AG10803 (cell line): Measurements from ENCODE around the gene LAMA3.

Experiments used
- DNase-seq: peaks from one replicate; pipeline ENCODE4 v3.0.0; 2010; ENCODE audit warnings: low read depth
- H3K4me3 ChIP-seq: 2 replicates; pipeline ENCODE4 v1.5.1; 2011; ENCODE audit warnings: mild to moderate bottlenecking, low read length, control low read depth
- TF ChIP-seq, protein P1 (sequence below): conservative IDR thresholded peaks from 2 replicates; pipeline ENCODE4 v1.5.1; 2011; ENCODE audit warnings: mild to moderate bottlenecking, low read length, control low read depth, inconsistent platforms

LAMA3 gene

DNA sequence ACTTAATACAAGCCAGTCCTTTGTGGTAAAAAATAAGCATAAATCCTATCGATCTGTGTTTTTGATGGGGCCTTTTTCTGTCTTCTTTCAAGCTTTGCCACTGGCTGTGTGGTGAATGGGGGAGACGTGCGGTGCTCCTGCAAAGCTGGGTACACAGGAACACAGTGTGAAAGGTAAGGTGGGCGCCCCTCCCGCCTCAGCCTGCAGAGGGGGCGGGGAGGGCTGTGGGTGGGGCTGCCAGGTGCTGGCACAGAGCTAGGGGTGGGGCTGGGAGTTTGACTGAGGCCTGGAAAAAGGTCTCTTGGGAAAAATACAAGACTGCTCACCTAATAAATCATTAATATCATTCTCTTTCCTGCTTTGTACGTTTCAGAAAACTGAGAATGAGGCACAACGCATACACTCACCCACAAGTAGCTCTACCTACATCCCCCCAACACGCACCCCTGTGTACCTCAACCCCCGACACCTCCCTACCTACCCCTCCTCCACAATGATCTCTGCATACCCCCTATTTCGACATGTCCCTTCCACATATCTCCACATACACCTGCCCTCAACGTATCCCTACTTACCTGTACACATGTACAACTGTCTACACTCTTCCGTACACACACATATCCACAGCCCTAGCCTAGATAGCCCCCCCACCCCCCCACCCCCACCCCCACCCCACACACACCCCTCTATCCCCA is 195.6 kb downstream of the LAMA3 start:
- DNase-seq, result no peak
- TF ChIP-seq, protein P1, sequence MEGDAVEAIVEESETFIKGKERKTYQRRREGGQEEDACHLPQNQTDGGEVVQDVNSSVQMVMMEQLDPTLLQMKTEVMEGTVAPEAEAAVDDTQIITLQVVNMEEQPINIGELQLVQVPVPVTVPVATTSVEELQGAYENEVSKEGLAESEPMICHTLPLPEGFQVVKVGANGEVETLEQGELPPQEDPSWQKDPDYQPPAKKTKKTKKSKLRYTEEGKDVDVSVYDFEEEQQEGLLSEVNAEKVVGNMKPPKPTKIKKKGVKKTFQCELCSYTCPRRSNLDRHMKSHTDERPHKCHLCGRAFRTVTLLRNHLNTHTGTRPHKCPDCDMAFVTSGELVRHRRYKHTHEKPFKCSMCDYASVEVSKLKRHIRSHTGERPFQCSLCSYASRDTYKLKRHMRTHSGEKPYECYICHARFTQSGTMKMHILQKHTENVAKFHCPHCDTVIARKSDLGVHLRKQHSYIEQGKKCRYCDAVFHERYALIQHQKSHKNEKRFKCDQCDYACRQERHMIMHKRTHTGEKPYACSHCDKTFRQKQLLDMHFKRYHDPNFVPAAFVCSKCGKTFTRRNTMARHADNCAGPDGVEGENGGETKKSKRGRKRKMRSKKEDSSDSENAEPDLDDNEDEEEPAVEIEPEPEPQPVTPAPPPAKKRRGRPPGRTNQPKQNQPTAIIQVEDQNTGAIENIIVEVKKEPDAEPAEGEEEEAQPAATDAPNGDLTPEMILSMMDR, result no peak
- H3K4me3 ChIP-seq, result no peak overlapping the region

DNA sequence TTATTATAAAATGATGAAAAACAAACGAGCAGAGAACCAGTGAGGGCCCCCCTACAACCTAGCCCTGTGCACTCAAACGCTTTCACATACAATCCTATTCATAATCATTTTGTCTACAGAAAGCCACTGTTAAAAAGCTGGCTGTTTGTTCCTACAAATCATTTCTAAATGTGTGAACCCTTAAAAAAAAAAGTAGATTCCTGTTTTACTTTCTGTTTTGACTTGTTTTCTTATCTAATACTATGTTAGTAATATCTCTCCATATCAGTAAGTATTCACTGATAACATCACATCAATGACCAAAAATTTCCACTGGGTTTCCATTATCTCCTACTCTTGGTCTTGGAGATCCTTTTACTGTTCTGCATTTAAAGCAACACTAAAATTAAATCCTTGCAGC is 196.5 kb downstream of the LAMA3 start:
- no peak overlapping the region for H3K4me3 ChIP-seq
- TF ChIP-seq, protein P1, result no peak
- no peak for DNase-seq

DNA sequence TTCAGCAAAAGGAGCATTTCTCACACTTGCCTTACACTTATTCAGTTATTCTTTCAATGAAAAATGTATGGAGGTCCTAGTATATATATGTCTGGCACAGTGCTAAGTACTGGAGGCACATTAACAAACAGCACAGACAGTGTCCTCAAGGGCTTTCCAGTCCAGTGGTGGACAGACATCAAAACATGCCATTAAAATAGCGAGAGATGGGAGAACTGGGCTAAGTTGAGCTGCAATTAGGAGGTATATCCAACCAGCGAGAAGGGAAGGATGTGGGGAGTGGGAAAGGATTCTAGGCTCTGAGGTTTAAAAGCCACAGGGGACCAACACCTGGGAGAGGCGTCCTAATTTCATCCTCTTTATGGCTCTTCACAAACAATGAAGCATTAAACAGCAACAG is 197.8 kb downstream of the LAMA3 start:
- TF ChIP-seq, protein P1, result no peak
- peak; percentile 12 for DNase-seq
- H3K4me3 ChIP-seq, result no peak overlapping the region

DNA sequence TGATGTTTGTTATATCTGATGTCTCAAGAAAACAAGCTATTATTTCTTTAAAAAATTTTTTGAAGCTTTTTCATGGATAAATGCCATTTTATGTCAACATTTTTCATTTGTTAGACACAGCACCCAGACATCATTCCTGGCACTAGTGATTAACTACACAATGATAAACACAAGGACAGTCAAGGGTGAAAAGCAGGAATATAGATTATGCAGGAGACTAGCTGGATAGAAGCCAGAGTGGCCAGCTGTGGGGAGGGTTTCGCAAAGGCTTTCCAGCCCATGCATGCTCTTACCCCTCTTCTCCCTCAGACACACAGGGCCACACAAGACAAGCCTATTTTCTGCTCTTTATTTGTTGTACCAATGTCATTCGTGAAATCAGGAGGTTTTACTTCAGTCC is 198.2 kb downstream of the LAMA3 start:
- no peak overlapping the region for H3K4me3 ChIP-seq
- TF ChIP-seq, protein P1, result no peak
- peak; percentile 60 for DNase-seq

DNA sequence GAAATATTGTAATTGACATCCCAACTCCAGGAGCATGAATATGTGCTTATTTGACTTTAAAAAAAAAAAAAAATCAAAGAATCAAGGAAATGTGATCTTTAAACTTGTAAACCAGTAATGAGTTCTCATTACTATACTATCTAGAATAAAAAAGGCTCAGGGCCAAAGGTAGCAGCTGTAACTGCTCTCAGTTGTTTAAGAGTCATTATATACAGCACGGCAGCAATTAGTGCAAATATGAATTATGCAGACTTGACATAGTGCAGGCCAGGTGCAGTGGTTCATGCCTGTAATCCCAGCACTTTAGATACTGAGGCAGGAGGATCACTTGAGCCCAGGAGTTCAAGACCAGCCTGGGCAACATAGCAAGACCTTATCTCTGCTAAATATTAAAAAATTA is 199.6 kb downstream of the LAMA3 start:
- no peak overlapping the region for H3K4me3 ChIP-seq
- TF ChIP-seq, protein P1, result no peak
- DNase-seq, result no peak

DNA sequence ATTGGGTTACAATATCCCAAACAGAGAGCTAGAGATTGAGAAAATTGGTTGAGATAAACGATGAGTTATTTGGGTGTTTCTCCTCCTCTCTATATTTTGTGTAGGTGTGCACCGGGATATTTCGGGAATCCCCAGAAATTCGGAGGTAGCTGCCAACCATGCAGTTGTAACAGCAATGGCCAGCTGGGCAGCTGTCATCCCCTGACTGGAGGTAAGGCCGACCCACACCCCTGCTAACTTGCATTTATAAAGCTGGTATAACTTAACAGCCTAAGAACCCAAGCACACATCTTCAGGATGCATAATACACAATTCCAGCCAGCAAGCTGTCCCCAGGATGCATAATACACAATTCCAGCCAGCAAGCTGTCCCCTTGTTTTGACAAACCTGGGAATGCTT is 200.7 kb downstream of the LAMA3 start:
- TF ChIP-seq, protein P1, result no peak
- no peak for DNase-seq
- no peak overlapping the region for H3K4me3 ChIP-seq

DNA sequence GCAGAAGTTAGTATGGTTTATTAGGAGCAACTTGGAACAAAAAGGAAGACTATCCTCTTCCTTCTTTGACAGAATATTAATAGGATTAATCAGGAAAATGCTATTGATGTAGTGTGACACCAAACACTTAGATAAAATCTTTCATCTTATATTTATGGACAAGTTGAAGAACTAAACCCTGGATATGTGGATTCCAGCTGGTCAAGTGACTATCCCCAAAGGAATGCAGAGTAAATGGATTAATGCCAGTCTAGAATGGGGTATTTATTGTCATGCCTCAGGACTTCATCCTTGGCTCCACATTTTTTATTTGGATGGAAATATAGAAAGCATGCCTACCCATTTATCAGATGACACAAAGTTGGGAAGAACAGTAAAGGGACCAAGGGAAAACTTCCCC is 201.3 kb downstream of the LAMA3 start:
- TF ChIP-seq, protein P1, result no peak
- DNase-seq, result peak; percentile 79
- no peak overlapping the region for H3K4me3 ChIP-seq
